Fibroblast of mammary gland (primary cell): Measurements from ENCODE around the gene LGR6.

Experiments
- DNase-seq: peaks from one replicate; pipeline ENCODE4 v3.0.0-alpha.2; 2010; ENCODE audit warnings: low read depth
- H3K4me3 ChIP-seq: 2 replicates; pipeline ENCODE4 v1.5.1; 2011; ENCODE audit warnings: low read depth, mild to moderate bottlenecking, low read length, moderate library complexity; ENCODE audit not compliant: control insufficient read depth
- TF ChIP-seq, protein P1 (sequence below): conservative IDR thresholded peaks from 2 replicates; pipeline ENCODE4 v1.5.1; 2011; ENCODE audit warnings: low read depth, low read length, inconsistent platforms; ENCODE audit not compliant: control insufficient read depth, insufficient read depth

Gene LGR6

GRCh38 chr1:202230061-202230938, 36.7 kb downstream of the LGR6 start:
- no peak for DNase-seq
- TF ChIP-seq, protein P1, sequence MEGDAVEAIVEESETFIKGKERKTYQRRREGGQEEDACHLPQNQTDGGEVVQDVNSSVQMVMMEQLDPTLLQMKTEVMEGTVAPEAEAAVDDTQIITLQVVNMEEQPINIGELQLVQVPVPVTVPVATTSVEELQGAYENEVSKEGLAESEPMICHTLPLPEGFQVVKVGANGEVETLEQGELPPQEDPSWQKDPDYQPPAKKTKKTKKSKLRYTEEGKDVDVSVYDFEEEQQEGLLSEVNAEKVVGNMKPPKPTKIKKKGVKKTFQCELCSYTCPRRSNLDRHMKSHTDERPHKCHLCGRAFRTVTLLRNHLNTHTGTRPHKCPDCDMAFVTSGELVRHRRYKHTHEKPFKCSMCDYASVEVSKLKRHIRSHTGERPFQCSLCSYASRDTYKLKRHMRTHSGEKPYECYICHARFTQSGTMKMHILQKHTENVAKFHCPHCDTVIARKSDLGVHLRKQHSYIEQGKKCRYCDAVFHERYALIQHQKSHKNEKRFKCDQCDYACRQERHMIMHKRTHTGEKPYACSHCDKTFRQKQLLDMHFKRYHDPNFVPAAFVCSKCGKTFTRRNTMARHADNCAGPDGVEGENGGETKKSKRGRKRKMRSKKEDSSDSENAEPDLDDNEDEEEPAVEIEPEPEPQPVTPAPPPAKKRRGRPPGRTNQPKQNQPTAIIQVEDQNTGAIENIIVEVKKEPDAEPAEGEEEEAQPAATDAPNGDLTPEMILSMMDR = no peak
- H3K4me3 ChIP-seq = no peak overlapping the region

DNA sequence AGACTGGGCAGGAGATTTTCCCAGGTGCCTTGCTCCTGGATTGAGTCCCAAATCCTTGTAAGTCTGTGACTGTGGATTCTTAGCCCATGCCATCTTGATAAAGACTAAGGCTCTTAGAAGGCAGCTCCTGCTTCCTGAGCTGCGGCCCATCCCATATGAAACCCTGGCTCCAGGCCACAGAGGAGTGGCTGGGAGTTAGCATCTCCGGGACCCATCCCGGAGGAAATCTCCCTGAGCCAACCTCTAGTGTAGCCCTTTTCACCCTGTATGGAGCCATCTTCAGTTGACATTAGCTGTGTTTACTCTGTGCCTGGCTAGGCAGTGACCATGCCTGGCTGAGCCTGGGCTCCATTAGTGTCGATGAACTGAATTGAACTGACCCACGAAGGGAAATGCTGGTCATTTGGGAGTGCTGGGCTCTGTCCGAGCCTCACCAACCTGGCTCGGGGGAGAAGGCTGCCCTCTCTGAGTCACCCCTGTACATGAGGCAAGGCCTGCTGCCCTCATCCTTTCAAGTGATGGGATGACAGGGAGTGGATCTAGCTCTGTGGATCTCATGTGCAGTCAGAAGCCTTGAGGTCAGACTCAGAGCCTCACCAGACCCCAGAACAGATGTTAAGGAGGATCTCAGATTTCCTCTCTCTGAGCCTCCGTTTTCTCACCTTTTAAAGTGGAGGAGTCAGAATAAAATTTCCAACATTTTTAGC, 37.5 kb downstream of the LGR6 start:
- no peak for DNase-seq
- no peak overlapping the region for H3K4me3 ChIP-seq
- TF ChIP-seq, protein P1 = no peak

DNA sequence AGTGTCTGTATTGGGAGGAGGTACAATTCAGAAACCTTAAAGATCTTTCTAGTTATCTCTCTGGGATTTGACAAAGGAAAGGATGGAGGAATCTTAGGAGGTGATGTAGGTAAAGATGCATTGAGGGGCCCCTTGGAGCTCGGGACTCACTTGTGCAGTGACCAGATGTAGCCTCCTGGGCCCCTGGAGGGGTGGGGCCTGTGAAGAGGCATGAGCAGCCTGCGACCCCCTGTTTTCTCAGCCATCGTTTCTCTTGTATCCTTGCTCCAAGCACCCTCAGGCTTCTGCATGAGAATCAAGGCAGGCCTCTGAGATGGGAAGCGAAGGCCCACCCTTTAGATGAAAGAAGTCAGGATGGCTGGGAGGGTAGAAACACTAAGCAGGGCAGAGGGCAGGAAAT, 39.6 kb downstream of the LGR6 start:
- TF ChIP-seq, protein P1 = no peak
- H3K4me3 ChIP-seq = no peak overlapping the region
- DNase-seq = no peak

GRCh38 chr1:202233804-202234203, 40.2 kb downstream of the LGR6 start:
- TF ChIP-seq, protein P1 = no peak
- DNase-seq = no peak
- no peak overlapping the region for H3K4me3 ChIP-seq

- TF ChIP-seq, protein P1 = no peak
- peak; percentile 18 for DNase-seq
- H3K4me3 ChIP-seq = no peak overlapping the region
These were observed 40.9 kb downstream of the LGR6 start for GRCh38 chr1:202234331-202235002.

- TF ChIP-seq, protein P1 = no peak
- no peak for DNase-seq
- no peak overlapping the region for H3K4me3 ChIP-seq
These were observed 41.5 kb downstream of the LGR6 start for GRCh38 chr1:202235003-202235660.
